Astrocyte of the cerebellum (primary cell): Measurements from ENCODE around the gene MEIS2.

Experiments used
- DNase-seq: peaks from one replicate; pipeline ENCODE4 v3.0.0-alpha.2; 2011; ENCODE audit warnings: low read depth
- H3K4me3 ChIP-seq: 2 replicates; pipeline ENCODE4 v1.5.1; 2011; ENCODE audit warnings: mild to moderate bottlenecking, low read depth, low read length, moderate library complexity
- CTCF ChIP-seq: IDR thresholded peaks from 2 replicates; pipeline ENCODE4 v1.5.1; 2012; ENCODE audit warnings: low read length, low read depth, moderate library complexity, mild to moderate bottlenecking; ENCODE audit errors: missing control alignments
- in situ Hi-C: cut with HindIII; loops from 2 replicates; pipeline ENCODE4 v1.10.0; 2017; ENCODE audit warnings: low sequenced_read_pairs

Gene MEIS2

GRCh38 chr15:37014566-37014965, 85.8 kb downstream of the MEIS2 start:
- in situ Hi-C loops, result no loop called here
- TF ChIP-seq CTCF, result no peak
- no peak for DNase-seq
- H3K4me3 ChIP-seq, result no peak overlapping the region

DNA sequence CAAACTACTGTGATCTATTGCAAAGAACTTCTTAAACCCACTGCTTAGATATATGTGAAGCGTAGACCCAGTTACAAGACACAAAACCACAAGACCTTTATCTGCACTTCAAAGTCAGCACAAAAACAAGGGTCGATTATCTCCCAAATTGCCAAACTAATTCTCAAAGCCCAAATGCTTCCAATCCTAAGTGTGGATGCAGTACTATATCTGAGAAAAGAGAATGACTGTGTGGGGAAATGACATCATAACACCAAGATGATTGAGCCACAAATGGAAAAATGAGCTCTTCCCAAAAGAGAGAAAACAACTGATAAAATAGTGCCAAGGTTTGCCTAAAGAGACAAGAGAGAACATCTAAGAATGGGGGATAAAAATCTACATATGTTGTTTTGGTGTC, 86.2 kb downstream of the MEIS2 start:
- no peak for TF ChIP-seq CTCF
- in situ Hi-C loops, result no loop called here
- no peak overlapping the region for H3K4me3 ChIP-seq
- no peak for DNase-seq

DNA sequence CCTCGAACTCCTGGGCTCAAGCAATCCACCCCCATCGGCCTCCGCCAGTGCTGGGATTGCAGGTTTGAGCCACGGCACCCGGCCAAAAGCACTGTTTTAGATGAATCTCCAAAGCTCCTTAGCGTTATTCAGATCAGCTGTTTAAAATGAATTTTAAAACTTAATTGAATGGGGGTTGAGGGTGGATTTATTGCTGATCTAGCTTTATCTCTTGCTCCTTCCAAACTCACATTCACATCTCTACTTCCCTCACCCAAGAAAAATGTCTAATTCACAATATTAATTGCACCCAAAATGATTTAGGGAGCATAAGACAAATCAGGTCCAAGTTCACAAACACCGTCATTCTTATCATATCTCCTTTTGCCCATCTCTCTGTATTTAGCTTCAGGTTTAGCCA, 89.8 kb downstream of the MEIS2 start:
- H3K4me3 ChIP-seq, result no peak overlapping the region
- no peak for TF ChIP-seq CTCF
- DNase-seq, result no peak
- in situ Hi-C loops, result no loop called here

GRCh38 chr15:37009288-37009687, 91.1 kb downstream of the MEIS2 start:
- no peak for DNase-seq
- in situ Hi-C loops, result no loop called here
- TF ChIP-seq CTCF, result no peak
- H3K4me3 ChIP-seq, result no peak overlapping the region

- no peak for TF ChIP-seq CTCF
- no peak overlapping the region for H3K4me3 ChIP-seq
- in situ Hi-C loops, result no loop called here
- no peak for DNase-seq
These were observed 92.1 kb downstream of the MEIS2 start for GRCh38 chr15:37008205-37008604.

DNA sequence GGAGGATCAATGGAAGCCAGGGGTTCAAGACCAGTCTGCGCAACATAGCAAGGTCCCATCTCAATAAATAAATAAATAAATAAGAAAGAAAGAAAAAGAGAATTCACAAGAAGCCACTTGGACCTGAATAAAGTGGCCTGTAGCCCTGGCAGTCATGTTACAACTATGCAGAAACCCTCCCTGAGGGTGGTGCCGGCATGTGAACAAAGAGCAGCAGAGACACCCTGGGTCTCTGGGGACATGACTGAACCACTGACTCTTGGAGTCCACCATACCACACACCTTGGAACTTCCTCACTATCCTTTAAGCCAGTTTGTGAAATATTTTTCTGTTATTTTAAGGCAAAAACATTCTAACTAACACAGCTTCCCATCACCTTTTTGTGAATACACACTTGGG, 93.0 kb downstream of the MEIS2 start:
- no peak for TF ChIP-seq CTCF
- no peak overlapping the region for H3K4me3 ChIP-seq
- in situ Hi-C loops, result no loop called here
- DNase-seq, result no peak
